Ureter (tissue), 1 donor: ENCODE measurements around the gene IRF2BP1. TPM values are rescaled to one million over a fixed set of nuclear protein-coding genes. Genes with fewer than 3 reads are reported as not detected.
"Not testable (repeated sequence)": the region's sequence is repeated elsewhere in the genome, so short reads cannot be mapped to it uniquely, and the experiment has no call there.

Experiments
- DNase-seq: peaks from one replicate; pipeline ENCODE4 v3.0.0-alpha.2; 2020; ENCODE audit warnings: low spot score
- total RNA-seq: library from RNA; stranded (reverse); gene quantifications from one replicate; pipeline ENCODE4 v1.2.4, GENCODE V29; 2023
- donor health status: DM: yes; HTN: yes; CAD: no.

Gene IRF2BP1
- total RNA-seq, 1 donor from 2014 or later: 22.0 TPM

DNA sequence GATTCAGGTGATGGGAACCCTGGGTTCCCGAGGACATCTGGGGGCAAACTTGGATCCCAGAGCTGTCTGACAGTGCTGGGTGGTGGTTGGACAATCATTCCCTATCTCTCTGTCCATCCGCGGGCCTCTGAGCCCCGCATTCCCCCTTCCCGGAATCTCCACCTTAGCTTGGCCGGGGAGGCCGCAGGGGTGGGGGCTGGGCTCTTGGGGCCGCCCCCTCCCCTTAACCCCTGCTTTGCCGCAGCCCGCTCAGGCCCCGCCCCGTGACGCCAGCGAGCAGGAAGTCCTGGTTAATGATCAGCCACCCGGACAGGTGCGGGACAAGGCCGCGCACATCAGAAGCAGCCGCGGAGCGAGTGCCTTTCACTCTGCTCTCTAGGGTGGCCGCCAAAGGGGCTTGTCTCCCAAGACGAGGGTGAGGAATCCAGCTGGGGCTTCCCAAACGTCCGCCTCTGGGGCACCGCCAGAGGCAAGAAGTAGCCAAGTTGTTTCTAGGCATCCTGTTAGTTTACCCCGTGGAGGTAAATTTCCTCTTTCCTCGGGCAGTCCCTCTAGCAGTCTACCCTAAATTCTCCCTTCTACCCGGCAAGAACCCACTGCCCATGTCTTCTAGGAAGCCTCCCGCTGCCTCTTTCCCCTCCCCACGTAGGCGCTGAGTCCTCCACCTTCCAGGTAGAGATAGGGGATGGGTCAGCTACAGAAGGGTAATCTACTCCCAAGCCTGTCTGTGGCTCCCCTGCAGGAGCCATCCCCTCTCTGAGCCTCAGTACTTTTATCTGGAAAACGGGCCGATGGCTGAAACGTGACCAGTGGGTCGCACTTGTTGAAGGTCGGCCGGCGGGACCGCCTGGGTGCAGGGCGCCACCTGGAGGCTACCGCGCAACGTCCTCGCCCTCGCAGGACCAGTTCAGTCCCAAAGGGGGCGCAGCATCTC is 3.0 kb downstream of the IRF2BP1 start:
- DNase-seq: peak; percentile 83

DNA sequence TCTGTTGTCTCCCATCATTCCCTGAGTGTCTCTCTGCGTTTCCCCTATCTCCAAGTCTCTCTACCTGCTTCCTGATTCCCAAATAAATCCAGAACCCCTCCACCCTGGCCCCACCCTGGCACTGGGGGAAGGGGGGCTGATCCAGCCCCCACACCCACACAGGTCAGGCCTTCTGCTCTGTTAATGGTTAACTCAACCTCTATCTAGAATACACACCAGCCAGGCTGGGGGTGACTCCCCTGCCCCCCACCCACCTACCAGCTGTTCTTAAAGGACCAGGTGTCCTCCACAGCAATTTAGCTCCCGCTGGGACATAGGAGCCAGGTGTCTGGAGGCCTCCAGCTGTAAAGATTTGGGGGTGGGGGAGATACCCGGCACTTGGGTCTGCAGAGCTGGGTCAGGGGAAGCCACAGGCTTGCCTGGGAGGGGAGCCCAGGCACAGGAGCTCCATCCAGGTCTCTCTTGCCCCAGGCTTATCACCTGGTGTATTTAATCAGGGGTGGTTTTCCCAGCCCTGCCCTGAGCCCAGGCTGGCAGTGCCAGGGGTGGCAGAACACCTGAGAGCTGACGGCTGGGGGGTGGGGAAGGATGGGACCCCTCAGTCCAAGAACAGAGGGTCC is 3.9 kb downstream of the IRF2BP1 start:
- DNase-seq: no peak

DNA sequence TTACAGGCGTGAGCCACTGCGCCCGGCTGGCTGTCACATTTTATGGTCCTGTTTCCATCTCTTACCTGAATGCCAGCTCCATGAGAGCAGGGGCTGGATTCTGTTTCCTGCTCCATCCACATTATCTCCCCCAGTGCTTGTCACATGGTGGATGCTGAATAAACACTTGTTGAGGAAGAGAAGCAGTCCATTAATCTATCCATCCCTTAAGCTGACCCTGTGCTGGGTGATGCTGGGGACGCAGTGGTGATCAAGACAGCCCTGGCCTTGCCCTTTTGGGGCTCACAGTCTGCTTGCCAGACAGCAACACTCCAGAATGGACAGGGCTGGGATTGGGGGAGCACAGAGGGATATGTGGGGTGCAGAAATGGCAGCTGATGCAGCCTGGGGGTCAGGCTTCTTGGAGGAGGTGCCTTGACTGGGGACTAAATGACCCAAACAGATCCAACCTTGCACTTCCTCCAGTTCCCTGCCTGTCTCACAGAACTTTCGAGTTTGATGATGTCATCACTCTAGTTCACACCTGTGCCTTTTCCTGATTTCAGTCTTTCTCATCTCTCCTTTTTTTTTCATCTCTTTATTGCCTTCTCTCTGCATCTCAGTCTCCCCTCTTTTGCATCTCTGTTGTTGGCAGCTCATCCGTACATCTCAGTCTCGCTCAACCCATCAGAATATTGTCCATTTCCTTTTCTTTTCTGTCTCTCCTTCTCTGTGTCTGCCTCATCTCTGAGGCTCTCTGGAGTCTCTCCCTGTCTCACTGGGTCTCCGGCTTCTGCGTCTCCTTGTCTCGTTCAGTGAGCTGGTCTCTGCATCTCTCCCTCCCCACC is 4.6 kb downstream of the IRF2BP1 start:
- no peak for DNase-seq

DNA sequence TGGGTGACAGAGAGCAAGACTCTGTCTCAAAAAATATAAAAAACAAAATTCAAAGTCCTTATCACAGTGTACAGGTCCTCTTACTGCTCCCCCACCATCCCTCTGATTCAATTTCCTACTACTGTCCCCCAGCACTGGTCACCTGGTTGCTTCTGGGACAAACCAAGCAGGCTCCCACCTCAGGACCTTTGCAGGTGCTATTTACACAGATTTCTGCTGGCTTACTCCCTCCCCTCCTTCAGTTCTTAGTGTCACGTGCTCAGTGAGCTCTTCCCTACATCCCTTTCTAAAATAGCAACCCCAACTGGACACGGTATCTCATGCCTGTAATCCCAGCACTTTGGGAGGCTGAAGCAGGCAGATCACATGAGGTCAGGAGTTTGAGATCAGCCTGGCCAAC is 6.0 kb downstream of the IRF2BP1 start:
- no peak for DNase-seq

DNA sequence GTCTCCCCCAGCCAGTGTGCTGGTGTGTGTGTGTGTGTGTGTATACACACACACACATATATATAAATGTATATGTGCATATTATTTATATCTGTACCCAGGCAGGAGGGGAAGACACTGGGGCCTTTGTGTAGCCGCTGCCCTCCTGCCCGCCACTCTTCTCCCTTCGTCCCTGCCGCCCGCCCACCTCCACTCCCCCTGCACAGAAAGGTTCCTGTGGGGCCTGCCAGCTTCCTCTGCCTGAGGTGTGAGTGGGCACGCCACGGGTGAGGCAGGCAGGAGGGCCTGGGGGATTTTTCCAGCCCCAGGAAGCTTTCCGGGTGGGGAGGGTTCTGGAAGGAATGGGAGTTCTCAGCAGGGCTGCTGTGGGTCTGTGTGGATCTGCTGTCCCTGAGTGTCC is 6.9 kb downstream of the IRF2BP1 start:
- DNase-seq: no peak

DNA sequence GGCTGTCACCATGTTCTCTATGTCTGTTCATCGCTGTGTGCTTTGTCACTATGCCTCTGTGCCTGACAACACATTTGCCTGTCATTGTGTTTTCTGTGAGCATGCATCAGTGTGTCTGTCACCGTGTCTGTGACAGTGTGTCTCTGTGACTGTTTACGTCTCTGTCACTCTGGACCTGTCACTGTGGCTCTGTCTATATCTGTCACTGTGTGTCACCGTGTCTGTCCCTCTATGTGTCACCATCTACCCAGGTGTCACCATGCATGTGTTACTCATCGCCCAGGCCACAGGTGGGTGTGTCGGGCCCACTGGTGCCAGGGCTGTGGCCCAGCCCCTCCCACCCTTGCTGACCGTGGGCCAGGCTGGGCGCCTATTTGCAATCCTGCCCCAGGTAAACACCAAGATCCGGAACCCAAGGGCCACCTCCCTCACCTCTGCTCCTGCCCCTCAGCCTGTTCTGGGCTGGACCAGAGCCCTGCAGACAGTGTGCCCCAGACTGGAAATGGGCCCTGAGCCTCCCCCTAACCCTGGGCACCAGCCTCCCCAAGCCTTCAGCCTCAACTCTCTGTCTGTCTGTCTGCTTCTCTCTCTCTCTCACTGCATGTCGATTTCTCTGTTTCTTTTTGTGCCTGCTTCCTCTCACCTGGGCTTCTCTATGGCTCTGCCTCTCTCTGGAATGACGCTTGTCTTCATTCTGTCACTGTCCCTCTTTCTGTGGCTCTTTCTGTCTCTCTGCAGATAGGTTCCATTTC is 7.7 kb downstream of the IRF2BP1 start:
- no peak for DNase-seq

DNA sequence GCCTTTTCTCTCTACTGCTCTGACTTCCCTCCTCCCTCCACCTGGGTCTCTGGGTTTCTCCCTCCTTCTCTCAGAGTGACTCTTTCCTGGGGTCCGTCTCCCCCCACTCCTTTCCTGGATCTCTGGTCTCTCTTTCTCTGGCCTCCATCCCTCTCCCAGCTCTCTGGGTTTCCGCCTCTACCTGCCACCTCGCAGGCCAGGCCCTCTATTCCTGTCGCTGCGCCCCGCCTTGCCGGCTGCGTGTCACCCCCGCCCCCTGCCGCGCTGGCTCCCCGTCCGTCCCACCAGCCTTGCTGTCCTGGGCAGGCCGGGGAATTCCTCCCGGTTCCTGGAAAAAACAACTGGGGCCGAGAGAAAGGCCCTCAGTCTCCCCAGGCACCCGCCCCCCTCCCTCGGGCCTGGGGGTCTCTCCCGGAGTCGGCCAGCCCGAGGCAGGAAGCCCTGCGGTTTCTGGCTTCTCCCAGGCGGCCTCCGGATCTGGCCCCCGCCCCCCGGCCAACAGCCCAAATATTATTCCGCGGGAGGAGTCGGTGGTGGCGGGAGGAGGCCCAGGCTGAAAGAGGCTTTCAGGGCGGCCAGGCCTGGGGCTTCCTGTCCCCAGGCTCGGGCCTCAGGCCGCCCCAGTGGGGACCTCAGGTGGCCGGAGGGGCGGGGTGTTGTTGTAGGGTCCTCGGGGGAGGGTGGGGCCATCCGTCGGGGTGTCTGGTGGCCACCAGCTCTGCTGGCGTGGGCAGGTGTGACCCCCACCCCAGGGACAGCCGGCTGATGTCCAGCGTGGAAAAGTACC is 9.3 kb downstream of the IRF2BP1 start:
- no peak for DNase-seq

DNA sequence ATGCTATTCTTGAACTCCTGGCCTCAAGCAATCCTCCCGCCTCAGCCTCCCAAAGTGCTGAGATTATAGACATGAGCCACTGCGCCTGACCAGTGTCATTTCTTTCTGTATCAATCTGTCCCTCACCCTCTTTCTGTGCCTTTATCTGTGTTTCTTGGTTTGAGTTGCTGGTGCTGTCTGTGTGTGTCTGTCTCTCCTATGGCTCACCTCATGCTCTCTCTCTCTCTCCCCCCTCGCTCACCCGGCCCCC is 9.9 kb downstream of the IRF2BP1 start:
- DNase-seq: no peak

DNA sequence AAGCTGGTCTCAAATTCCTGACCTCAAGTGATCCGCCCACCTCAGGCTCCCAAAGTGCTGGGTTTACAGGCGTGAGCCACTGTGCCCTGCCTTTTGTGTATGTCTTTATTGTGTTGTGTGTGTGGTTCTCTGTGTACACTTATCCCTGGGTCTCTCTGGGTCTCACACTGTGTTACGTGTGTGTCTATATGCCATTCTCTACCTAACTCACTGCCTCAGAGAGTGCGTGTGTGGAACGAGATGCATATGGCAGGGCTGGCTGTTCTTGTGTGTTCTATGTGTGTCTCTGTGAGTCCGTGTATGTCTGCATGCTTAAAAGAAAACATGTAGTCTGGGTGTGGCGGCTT is 11.3 kb downstream of the IRF2BP1 start:
- no peak for DNase-seq

DNA sequence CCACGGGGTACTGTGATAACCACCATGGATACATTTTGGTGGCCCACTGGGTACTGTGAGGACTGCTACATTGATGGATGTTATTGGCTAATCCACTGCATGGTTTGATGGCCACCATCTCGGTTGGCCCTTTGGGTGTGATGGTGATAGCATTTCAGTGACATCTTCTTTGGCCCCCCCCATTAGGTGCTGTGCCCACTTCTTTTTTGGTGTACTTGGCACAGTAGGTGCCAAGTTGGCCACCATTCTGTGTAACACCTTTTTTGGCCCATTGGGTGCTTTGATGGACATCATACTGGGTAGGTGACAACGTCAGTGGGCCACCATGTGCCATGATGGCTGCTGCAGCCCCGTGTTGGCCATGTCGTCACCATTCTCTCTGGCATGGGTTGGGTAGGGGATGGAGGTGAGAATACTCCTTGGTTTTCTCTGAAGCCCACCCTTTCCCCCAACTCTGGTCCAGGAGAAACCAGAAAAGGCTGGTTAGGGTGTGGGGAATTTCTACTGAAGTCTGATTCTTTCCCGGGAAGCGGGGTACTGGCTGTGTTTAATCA is 12.6 kb downstream of the IRF2BP1 start:
- no peak for DNase-seq

DNA sequence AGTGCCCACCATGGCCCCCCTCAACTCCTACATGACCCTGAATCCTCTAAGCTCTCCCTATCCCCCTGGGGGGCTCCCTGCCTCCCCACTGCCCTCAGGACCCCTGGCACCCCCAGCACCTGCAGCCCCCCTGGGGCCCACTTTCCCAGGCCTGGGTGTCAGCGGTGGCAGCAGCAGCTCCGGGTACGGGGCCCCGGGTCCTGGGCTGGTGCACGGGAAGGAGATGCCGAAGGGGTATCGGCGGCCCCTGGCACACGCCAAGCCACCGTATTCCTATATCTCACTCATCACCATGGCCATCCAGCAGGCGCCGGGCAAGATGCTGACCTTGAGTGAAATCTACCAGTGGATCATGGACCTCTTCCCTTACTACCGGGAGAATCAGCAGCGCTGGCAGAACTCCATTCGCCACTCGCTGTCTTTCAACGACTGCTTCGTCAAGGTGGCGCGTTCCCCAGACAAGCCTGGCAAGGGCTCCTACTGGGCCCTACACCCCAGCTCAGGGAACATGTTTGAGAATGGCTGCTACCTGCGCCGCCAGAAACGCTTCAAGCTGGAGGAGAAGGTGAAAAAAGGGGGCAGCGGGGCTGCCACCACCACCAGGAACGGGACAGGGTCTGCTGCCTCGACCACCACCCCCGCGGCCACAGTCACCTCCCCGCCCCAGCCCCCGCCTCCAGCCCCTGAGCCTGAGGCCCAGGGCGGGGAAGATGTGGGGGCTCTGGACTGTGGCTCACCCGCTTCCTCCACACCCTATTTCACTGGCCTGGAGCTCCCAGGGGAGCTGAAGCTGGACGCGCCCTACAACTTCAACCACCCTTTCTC is 13.6 kb downstream of the IRF2BP1 start:
- DNase-seq: no peak

DNA sequence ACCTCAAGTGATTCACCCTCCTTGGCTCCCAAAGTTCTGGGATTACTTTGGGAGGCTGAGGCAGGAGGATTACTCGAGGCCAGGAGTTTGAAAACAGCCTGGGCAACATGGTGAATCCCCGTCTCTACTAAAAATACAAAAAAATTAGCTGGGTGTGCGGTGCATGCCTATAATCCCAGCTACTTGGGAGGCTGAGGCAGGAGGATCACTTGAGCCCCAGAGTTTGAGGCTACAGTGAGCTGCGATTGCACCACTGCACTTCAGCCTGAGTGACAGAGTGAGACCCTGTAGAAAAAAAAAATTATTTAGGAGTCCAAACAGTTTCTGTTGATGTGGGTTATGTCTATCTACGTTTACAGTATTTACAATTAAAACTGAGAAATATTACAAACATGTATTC is 15.1 kb downstream of the IRF2BP1 start:
- DNase-seq: no peak

DNA sequence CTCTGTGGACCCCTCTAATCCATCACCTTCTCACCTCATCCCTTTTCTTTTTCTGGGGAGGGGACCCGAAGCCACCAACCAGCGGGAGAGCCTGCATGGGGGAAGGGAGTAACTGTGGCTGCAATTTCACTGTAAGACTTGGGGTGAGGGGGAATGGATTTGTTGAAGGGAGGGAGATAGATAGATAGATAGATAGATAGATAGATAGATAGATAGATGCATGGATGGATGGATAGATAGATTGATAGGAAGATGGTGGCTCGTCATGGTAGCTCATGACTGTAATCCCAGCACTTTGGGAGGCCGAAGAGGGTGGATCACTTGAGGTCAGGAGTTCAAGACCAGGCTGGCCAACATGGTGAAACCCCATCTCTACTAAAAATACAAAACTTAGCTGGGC is 18.7 kb downstream of the IRF2BP1 start:
- DNase-seq: not testable (repeated sequence)

DNA sequence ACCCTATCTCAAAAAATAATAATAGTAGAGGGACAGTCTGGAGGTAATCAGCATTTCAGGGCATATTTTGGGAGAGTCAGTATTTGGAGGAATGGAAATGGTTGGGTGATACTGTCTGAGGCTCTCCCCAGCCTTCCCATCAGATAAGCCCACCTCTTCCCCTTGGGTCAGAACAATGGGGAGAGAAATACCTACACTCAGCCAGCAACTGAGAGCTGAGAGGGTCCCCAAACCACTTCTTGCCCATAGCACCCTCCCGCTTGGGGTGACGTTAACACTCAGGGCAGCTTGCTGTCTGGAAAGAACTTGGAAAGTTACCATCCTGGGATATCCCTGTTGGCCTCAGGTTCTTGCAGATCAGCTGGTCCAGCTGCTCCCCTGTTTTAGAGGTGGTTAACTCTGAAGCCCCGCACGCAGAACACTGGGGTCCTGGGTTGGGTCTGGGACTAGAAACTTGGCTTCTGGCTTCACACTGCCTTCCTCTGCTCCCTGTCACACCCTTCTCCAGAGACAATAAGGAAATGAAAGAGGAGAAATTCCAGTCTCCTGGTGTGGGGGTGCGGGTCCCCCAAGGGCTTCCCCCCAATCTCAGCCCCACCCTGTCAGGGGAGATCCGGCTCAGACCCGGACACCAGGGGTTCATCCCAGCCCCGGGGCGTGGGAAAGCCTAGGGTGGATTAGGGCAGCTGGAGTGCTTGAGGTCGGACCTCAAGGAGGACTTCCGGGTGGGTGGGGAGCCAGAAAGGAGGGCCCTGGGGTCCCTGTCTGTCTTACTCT is 19.4 kb downstream of the IRF2BP1 start:
- DNase-seq: no peak

DNA sequence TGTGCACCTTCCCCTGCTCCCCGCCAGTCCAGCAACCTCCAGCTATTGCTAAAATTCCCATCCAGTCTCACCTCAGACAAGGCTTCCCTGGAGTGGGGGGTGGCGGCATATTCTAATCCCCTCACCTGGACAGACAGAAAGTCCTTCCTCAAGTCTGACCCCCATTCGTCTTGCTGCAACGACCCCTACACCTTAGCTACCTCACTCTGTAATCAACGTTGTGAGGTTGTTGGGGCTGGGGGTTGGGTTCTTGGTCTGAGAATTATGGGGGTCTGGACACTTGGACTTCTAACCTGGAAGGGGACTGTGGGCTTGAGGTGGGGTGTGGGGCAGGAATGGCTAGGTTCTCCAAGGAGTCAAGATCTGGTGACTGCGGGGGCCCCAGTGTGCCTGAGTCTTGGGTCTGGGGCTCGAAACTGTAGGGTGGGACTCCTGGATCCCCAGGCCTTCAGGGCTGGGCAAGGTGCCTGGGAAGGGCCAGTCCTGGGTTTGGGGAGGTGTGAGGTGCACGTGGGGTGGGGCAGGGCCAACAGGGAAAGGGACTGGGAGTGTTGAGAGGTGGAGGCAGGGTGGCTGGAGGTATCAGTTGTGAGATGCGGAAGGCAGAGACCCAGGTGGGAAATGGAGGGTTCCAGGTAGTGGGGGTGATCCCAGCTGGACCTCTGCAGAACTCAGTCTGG is 20.5 kb downstream of the IRF2BP1 start:
- no peak for DNase-seq

DNA sequence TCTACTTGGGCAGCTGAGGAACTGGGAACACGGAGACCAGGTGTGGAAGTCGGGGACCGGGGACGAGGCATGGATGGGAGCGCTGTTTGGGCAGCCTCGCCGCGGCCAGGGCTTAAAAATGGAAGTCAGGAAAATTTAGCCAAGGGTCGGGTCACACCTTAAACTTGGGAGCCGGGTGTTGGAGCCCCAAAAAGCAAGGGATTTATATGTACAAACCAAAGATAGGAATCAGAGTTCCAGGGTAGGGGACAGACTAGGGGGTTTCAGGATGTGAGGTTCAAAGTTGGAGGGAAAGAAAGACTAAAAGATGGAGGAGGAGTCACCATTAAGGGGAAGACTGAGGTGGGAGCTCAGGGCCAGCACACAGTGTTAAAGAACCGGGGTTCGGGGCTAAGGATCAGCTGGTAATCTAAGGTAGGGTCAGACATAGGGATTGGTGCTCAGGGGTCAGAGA is 21.3 kb downstream of the IRF2BP1 start:
- no peak for DNase-seq

DNA sequence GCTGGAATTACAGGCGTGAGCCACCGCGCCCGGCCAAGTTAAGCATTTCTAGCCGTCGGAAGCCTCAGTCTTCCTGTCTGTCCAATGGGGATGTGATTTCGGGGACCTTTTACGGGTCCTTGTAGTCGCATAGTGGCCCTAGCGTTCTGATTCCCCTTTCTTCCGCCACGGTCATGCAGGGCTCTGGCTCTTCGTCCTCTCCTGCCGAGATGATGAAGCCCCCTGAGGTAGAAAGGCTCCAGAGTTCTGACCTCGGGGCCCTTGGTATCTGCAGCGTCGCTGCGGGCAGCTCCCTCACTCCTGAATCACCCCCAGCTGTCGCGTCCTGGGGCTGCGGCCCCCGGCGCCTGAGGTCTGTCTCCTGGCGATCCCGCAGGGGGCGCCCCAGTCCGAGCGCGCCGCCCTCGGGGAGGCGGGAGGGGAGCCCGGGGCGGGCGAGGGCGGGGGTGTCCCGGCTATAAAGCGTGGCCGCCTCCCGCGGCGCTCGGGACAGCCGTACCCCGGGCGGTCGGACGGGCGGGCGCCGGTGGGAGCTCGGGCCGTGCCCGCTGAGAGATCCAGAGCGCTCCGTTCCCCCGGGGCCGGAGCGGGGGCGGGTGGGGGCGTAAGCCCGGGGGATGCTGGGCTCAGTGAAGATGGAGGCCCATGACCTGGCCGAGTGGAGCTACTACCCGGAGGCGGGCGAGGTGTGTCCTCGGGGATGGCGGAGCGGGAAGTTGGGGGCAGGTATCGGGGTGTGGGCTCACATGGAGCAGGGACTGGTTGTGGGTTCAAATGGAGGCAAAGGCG is 21.9 kb downstream of the IRF2BP1 start, which contains the start of gene FOXA3:
Gene FOXA3, plus strand, starts transcription at position 487 of the 789 bp plus-strand sequence. Its CDS starts 131 bp downstream, at position 618.
- no peak for DNase-seq
